OCI-LY1 (cell line): ENCODE results near the gene CCM2.

Experiments
- CTCF ChIP-seq: fragments of 200-600 bp; sonication (generic), shearing (Covaris generic); IDR thresholded peaks from 2 replicates; pipeline ENCODE4 v1.5.1; 2017; ENCODE audit warnings: mild to moderate bottlenecking, antibody characterized with exemption, low read length, moderate library complexity, mixed read lengths
- EZH2 ChIP-seq: fragments of 200-600 bp; sonication (generic), shearing (Covaris generic); IDR thresholded peaks from 2 replicates; pipeline ENCODE4 v1.8.0; 2017; ENCODE audit warnings: borderline replicate concordance, mixed run types, mild to moderate bottlenecking, antibody characterized with exemption, low read length, moderate library complexity, mixed read lengths

- TF ChIP-seq CTCF (no peak), EZH2 (no peak)
Measured at GRCh38 chr7:45098983-45099839, 99.2 kb downstream of the CCM2 start.
